T-helper 2 cell treated with Interferon-gamma antibody and Interleukin-4, amounts not matched to agents 100 ng/mL and 5 ng/mL, for 36 hours (primary cell): ENCODE data around the gene ATL1. TPM values are rescaled to one million over a fixed set of nuclear protein-coding genes. Genes with fewer than 3 reads are reported as not detected.

Experiments used
- intact Hi-C: fragments of 100-400 bp; cut with micrococcal nuclease; formaldehyde crosslinking; loops from one replicate; pipeline ENCODE4 v1.15.1; 2023
- total RNA-seq: library from RNA; stranded (reverse); gene quantifications from 2 replicates; pipeline ENCODE4 v1.2.3, GENCODE V29; 2022

The ATL1 gene
- 0.55 and 1.8 TPM in 2 replicates for total RNA-seq

GRCh38 chr14:50559990-50560930 is at the start of gene ATL1:
ATL1 (plus strand) TSS chr14:50560145; CDS start chr14:50560266, 121 bp downstream.
- intact Hi-C loops, result loop anchor here (5.0 kb wide), 1 partner anchor 107 kb away; the partner anchor contains the start of gene SAV1

- intact Hi-C loops, result no loop called here
These were observed 49.8 kb upstream of the ATL1 start for GRCh38 chr14:50510157-50510556.

- intact Hi-C loops, result no loop called here
These were observed 47.5 kb upstream of the ATL1 start for GRCh38 chr14:50512463-50512862.

GRCh38 chr14:50516091-50516490 is 43.9 kb upstream of the ATL1 start:
- intact Hi-C loops, result no loop called here

GRCh38 chr14:50520947-50521815 is 38.8 kb upstream of the ATL1 start:
- intact Hi-C loops, result loop anchor here (1.0 kb wide), 1 partner anchor 11 kb away; the partner anchor contains the start of gene MAP4K5

- intact Hi-C loops, result loop anchor here (1.0 kb wide), 2 partner anchors 10 to 201 kb away; partner anchors contain the start of gene MAP4K5
These were observed 38.0 kb upstream of the ATL1 start for GRCh38 chr14:50521912-50522341.

GRCh38 chr14:50523271-50524041 is 36.5 kb upstream of the ATL1 start:
- intact Hi-C loops, result loop anchor here (2.0 kb wide), 1 partner anchor 127 kb away; the partner anchor contains the start of gene CDKL1

GRCh38 chr14:50524060-50524459 is 35.9 kb upstream of the ATL1 start:
- intact Hi-C loops, result loop anchor here (2.0 kb wide), 1 partner anchor 127 kb away; the partner anchor contains the start of gene CDKL1

GRCh38 chr14:50524731-50525515 is 35.0 kb upstream of the ATL1 start:
- intact Hi-C loops, result loop anchor here (2.0 kb wide), 1 partner anchor 128 kb away; the partner anchor contains the start of gene CDKL1

GRCh38 chr14:50528000-50528399 is 31.9 kb upstream of the ATL1 start:
- intact Hi-C loops, result no loop called here

GRCh38 chr14:50529288-50530179 is 30.4 kb upstream of the ATL1 start:
- intact Hi-C loops, result loop anchor here (5.0 kb wide), 2 partner anchors 167 to 762 kb away; partner anchors contain the start of gene KLHDC2

GRCh38 chr14:50530358-50530757 is 29.6 kb upstream of the ATL1 start:
- intact Hi-C loops, result loop anchor here (5.0 kb wide), 2 partner anchors 168 to 763 kb away; partner anchors contain the start of gene KLHDC2

- intact Hi-C loops, result loop anchor here (5.0 kb wide), 2 partner anchors 169 to 764 kb away; partner anchors contain the start of gene KLHDC2
These were observed 29.1 kb upstream of the ATL1 start for GRCh38 chr14:50530794-50531365.

- intact Hi-C loops, result loop anchor here (1.0 to 5.0 kb wide), 10 partner anchors 11 to 897 kb away; partner anchors contain the start of genes DMAC2L, DNAAF2, KLHDC2 and L2HGDH
These were observed 28.1 kb upstream of the ATL1 start for GRCh38 chr14:50531595-50532501.

GRCh38 chr14:50532502-50533240 is 27.3 kb upstream of the ATL1 start, which contains the start of gene MAP4K5:
MAP4K5 (minus strand) TSS chr14:50532569; CDS start chr14:50532049, 520 bp downstream.
- intact Hi-C loops, result loop anchor here (1.0 to 5.0 kb wide), 10 partner anchors 11 to 898 kb away; partner anchors contain the start of genes DMAC2L, DNAAF2, KLHDC2 and L2HGDH

GRCh38 chr14:50533241-50533705 is 26.7 kb upstream of the ATL1 start:
- intact Hi-C loops, result loop anchor here (2.0 to 5.0 kb wide), 6 partner anchors 171 to 898 kb away; partner anchors contain the start of genes DNAAF2, KLHDC2, SOS2 and VCPKMT
